OCI-LY1 (cell line): ENCODE measurements around the gene PAPOLB.

ENCODE experiments used
- EZH2 ChIP-seq: fragments of 200-600 bp; sonication (generic), shearing (Covaris generic); IDR thresholded peaks from 2 replicates; pipeline ENCODE4 v1.8.0; 2017; ENCODE audit warnings: borderline replicate concordance, mixed run types, mild to moderate bottlenecking, antibody characterized with exemption, low read length, moderate library complexity, mixed read lengths
- TF ChIP-seq, protein P1 (sequence below): fragments of 200-600 bp; sonication (generic), shearing (Covaris generic); IDR thresholded peaks from 2 replicates; pipeline ENCODE4 v1.5.1; 2017; ENCODE audit warnings: mild to moderate bottlenecking, antibody characterized with exemption, low read length, moderate library complexity, mixed read lengths

DNA sequence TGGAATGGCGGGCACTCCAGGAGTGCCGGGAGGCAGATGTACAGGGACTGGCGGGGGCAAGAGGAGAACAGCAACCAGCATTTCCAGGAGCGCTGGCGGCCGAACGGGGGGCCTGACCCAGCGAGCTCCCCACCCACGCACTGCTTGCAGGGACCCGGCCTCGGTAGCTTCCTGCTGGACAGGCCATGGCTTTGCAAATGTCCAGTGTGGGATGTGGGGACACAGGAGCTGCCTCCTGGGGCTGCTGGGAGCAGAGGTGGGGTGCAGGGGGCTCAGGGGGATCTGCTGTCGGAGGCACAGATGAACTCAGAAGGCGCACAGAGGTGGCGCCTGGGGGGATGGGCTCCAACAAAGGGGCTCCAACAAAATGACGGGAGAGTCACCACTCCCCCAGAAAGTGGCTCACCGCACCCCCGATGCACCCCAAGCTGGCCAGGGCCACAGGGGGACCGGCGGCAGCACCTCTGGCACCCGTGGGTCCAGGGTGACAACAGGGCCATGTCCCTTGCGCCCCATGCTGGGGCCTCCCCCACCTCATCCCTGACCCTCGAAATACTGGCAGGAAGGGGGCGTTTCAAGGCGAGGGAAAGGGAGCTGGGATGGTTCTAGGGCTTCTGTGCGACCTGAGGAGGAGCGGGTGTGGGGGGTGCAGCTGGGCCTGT, 45.3 kb downstream of the PAPOLB start:
- TF ChIP-seq EZH2, result no peak
- TF ChIP-seq, protein P1, sequence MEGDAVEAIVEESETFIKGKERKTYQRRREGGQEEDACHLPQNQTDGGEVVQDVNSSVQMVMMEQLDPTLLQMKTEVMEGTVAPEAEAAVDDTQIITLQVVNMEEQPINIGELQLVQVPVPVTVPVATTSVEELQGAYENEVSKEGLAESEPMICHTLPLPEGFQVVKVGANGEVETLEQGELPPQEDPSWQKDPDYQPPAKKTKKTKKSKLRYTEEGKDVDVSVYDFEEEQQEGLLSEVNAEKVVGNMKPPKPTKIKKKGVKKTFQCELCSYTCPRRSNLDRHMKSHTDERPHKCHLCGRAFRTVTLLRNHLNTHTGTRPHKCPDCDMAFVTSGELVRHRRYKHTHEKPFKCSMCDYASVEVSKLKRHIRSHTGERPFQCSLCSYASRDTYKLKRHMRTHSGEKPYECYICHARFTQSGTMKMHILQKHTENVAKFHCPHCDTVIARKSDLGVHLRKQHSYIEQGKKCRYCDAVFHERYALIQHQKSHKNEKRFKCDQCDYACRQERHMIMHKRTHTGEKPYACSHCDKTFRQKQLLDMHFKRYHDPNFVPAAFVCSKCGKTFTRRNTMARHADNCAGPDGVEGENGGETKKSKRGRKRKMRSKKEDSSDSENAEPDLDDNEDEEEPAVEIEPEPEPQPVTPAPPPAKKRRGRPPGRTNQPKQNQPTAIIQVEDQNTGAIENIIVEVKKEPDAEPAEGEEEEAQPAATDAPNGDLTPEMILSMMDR, result no peak
